GM12891 (cell line): ENCODE results near the gene DSC1.

Source experiments
- POLR2A ChIP-seq: IDR thresholded peaks from 2 replicates; pipeline ENCODE4 v1.6.1; 2011; ENCODE audit warnings: low read depth, low read length, control low read depth
- POLR2AphosphoS5 ChIP-seq: IDR thresholded peaks from 2 replicates; pipeline ENCODE4 v1.6.1; 2011; ENCODE audit warnings: low read depth, low read length, control low read depth
- TAF1 ChIP-seq: IDR thresholded peaks from 2 replicates; pipeline ENCODE4 v1.6.1; 2011; ENCODE audit warnings: low read depth, low read length, control low read depth

DNA sequence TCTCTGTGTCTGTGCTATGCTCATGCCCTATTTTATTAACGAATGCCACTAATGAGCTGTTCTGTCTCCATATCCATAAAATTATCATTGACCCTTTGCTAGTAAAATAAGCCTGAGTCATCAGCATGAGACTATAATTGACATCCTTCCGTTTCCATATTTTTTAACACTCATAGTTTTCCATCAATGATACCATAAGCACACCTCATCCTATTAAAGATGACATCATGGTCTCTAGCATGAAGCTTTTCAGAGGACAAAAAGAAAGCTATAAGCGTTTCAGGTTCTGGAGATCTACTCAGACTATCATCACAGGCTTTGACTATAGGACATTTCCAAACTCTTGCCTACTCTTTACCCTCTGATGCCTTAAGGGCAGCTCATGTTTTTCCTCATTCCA is 59.2 kb downstream of the DSC1 start:
- no peak for TF ChIP-seq POLR2AphosphoS5
- TF ChIP-seq POLR2A, result no peak
- TF ChIP-seq TAF1, result no peak
